ENCODE data around the gene ETV7.

- no peak for TF ChIP-seq CTCF (IDR thresholded peaks at IDR 0.05)
- TF ChIP-seq EZH2 (IDR thresholded peaks at IDR 0.05; ENCODE audit: borderline replicate concordance, insufficient read depth, low read depth, low read length, poor library complexity, severe bottlenecking) = no peak
Measured at GRCh38 chr6:36376742-36377141, 10.7 kb downstream of the ETV7 start.

Data from B cell (primary cell).